Neural cell (in vitro differentiated cells): ENCODE measurements around the gene RP9. TPM values are rescaled to one million over a fixed set of nuclear protein-coding genes. Genes with fewer than 3 reads are reported as not detected.

Experiments used
- H2AFZ ChIP-seq: fragments of 200-600, 300-800 bp; sonication (generic), shearing (Covaris generic); 2 replicates; pipeline ENCODE4 v1.6.0; 2014; ENCODE audit warnings: low read depth, mild to moderate bottlenecking, antibody characterized with exemption, low read length, moderate library complexity
- H3F3A ChIP-seq: fragments of 200-600 bp; shearing (Covaris generic); 2 replicates; pipeline ENCODE4 v1.6.1; 2016; ENCODE audit warnings: mild to moderate bottlenecking, moderate library complexity, mixed read lengths, antibody characterized with exemption, low read length; ENCODE audit not compliant: insufficient read depth, poor library complexity, severe bottlenecking
- H3K27ac ChIP-seq: fragments of 200-600, 300-800 bp; sonication (generic), shearing (Covaris generic); 2 replicates; pipeline ENCODE4 v1.5.1; 2014; ENCODE audit warnings: mild to moderate bottlenecking, low read length, moderate library complexity
- H3K27me3 ChIP-seq: fragments of 300-800, 200-600 bp; sonication (generic), shearing (Covaris generic); 2 replicates; pipeline ENCODE4 v1.6.0; 2014; ENCODE audit warnings: mild to moderate bottlenecking, low read depth, low read length, moderate library complexity; ENCODE audit not compliant: insufficient read depth
- H3K36me3 ChIP-seq: fragments of 300-800, 200-600 bp; sonication (generic), shearing (Covaris generic); 2 replicates; pipeline ENCODE4 v1.5.1; 2014; ENCODE audit warnings: mild to moderate bottlenecking, antibody characterized with exemption, low read length, moderate library complexity; ENCODE audit not compliant: insufficient read depth
- H3K4me2 ChIP-seq: fragments of 300-800, 200-600 bp; sonication (generic), shearing (Covaris generic); 2 replicates; pipeline ENCODE4 v1.6.0; 2014; ENCODE audit warnings: mild to moderate bottlenecking, low read length
- H3K4me3 ChIP-seq: fragments of 300-800, 200-600 bp; sonication (generic), shearing (Covaris generic); 2 replicates; pipeline ENCODE4 v1.5.1; 2014; ENCODE audit warnings: mild to moderate bottlenecking, low read length, moderate library complexity
- H3K79me2 ChIP-seq: fragments of 200-600 bp; shearing (Covaris generic); replicated peaks from 2 replicates; pipeline ENCODE4 v1.6.0; 2014; ENCODE audit warnings: mild to moderate bottlenecking, low read length, moderate library complexity; ENCODE audit not compliant: insufficient read depth
- H3K9ac ChIP-seq: fragments of 300-800, 200-600 bp; sonication (generic), shearing (Covaris generic); 2 replicates; pipeline ENCODE4 v1.6.1; 2016; ENCODE audit warnings: mild to moderate bottlenecking, low read length, mixed read lengths
- H3K9me2 ChIP-seq: fragments of 200-600 bp; shearing (Covaris generic); 2 replicates; pipeline ENCODE4 v1.6.1; 2016; ENCODE audit warnings: mild to moderate bottlenecking, low read length, mixed read lengths; ENCODE audit not compliant: insufficient read depth
- H3K9me3 ChIP-seq: fragments of 200-600, 300-800 bp; sonication (generic), shearing (Covaris generic); 2 replicates; pipeline ENCODE4 v1.6.1; 2016; ENCODE audit warnings: mild to moderate bottlenecking, mixed run types, low read length, moderate library complexity, mixed read lengths
- H4K20me1 ChIP-seq: fragments of 200-600 bp; shearing (Covaris generic); 2 replicates; pipeline ENCODE4 v1.6.1; 2016; ENCODE audit warnings: mild to moderate bottlenecking, mixed run types; ENCODE audit not compliant: insufficient read depth
- CTCF ChIP-seq: fragments of 450-650 bp; IDR thresholded peaks from 2 replicates; pipeline ENCODE4 v1.5.1; 2014; ENCODE audit warnings: antibody characterized with exemption, mild to moderate bottlenecking, moderate library complexity; ENCODE audit not compliant: poor library complexity, severe bottlenecking
- EP300 ChIP-seq: fragments of 450-650 bp; conservative IDR thresholded peaks from 2 replicates; pipeline ENCODE4 v1.6.1; 2014; ENCODE audit warnings: antibody characterized with exemption, mild to moderate bottlenecking, moderate library complexity; ENCODE audit not compliant: poor library complexity, severe bottlenecking
- EZH2 ChIP-seq: fragments of 200-600, 300-800 bp; shearing (Covaris generic), sonication (generic); IDR thresholded peaks from 2 replicates; pipeline ENCODE4 v1.6.1; 2014; ENCODE audit warnings: antibody characterized with exemption, low read length, borderline replicate concordance, mild to moderate bottlenecking; ENCODE audit not compliant: insufficient read depth, poor library complexity, severe bottlenecking
- MXI1 ChIP-seq: fragments of 450-650 bp; conservative IDR thresholded peaks from 2 replicates; pipeline ENCODE4 v1.6.1; 2014; ENCODE audit warnings: antibody characterized with exemption, mild to moderate bottlenecking; ENCODE audit not compliant: poor library complexity, severe bottlenecking
- POLR2AphosphoS5 ChIP-seq: IDR thresholded peaks from 2 replicates; pipeline ENCODE4 v1.6.1; 2012
- RAD21 ChIP-seq: fragments of 450-650 bp; conservative IDR thresholded peaks from 2 replicates; pipeline ENCODE4 v1.6.1; 2014; ENCODE audit warnings: antibody characterized with exemption, mild to moderate bottlenecking, moderate library complexity
- SMC3 ChIP-seq: fragments of 450-650 bp; conservative IDR thresholded peaks from 2 replicates; pipeline ENCODE4 v1.6.1; 2014; ENCODE audit warnings: antibody characterized with exemption, mild to moderate bottlenecking, moderate library complexity; ENCODE audit not compliant: poor library complexity
- TAF1 ChIP-seq: IDR thresholded peaks from 2 replicates; pipeline ENCODE4 v1.6.1; 2012; ENCODE audit warnings: low read depth
- polyA plus RNA-seq: library from polyadenylated mRNA; depleted of rRNA; stranded (reverse); fragments of >200 nt; gene quantifications from 2 replicates; pipeline ENCODE4 v1.2.3, GENCODE V29; 2014
- TF ChIP-seq, protein P1 (sequence below): IDR thresholded peaks from 2 replicates; pipeline ENCODE4 v1.6.1; 2012; ENCODE audit warnings: borderline replicate concordance

Gene RP9
- polyA plus RNA-seq, 1 donor from 2014 or later, result 36.9 TPM

DNA sequence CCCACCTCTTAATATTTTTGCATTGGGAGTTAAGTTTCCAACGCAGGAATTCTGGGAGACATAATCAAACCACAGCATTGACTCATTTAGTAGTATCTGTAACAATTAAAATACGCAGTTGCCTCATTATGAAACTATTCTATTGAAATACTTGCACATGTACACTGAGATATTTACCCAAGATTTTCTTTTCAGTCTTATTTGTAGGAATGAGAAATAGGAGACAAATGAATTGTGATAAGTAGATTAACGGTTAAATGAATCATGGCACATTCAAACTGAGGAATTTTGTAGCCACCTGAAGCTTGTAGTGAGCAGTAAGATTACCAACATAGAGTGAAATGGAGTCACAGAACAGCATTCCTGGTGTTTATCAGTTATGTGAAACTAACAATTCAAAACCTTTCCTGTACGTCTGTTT is 18.1 kb downstream of the RP9 start:
- Histone ChIP-seq H2AFZ (no peak overlapping the region), H3K79me2 (no peaks in the 10 kb centered on the region), H4K20me1 (no peaks in the 10 kb centered on the region), H3K4me3 (no peak overlapping the region), H3K4me2 (no peak overlapping the region), H3K9me3 (no peaks in the 10 kb centered on the region), H3K27me3 (no peaks in the 10 kb centered on the region), H3K36me3 (peaks cover 3% of the 10 kb centered on the region), H3K27ac (no peak overlapping the region), H3K9me2 (no peaks in the 10 kb centered on the region), H3K9ac (no peak overlapping the region), H3F3A (no peaks in the 10 kb centered on the region)
- TF ChIP-seq POLR2AphosphoS5, result no peak
- no peak for TF ChIP-seq EZH2
- TF ChIP-seq MXI1, result no peak
- no peak for TF ChIP-seq CTCF
- no peak for TF ChIP-seq SMC3
- TF ChIP-seq, protein P1, sequence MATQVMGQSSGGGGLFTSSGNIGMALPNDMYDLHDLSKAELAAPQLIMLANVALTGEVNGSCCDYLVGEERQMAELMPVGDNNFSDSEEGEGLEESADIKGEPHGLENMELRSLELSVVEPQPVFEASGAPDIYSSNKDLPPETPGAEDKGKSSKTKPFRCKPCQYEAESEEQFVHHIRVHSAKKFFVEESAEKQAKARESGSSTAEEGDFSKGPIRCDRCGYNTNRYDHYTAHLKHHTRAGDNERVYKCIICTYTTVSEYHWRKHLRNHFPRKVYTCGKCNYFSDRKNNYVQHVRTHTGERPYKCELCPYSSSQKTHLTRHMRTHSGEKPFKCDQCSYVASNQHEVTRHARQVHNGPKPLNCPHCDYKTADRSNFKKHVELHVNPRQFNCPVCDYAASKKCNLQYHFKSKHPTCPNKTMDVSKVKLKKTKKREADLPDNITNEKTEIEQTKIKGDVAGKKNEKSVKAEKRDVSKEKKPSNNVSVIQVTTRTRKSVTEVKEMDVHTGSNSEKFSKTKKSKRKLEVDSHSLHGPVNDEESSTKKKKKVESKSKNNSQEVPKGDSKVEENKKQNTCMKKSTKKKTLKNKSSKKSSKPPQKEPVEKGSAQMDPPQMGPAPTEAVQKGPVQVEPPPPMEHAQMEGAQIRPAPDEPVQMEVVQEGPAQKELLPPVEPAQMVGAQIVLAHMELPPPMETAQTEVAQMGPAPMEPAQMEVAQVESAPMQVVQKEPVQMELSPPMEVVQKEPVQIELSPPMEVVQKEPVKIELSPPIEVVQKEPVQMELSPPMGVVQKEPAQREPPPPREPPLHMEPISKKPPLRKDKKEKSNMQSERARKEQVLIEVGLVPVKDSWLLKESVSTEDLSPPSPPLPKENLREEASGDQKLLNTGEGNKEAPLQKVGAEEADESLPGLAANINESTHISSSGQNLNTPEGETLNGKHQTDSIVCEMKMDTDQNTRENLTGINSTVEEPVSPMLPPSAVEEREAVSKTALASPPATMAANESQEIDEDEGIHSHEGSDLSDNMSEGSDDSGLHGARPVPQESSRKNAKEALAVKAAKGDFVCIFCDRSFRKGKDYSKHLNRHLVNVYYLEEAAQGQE, result no peak
- TF ChIP-seq TAF1, result no peak
- no peak for TF ChIP-seq EP300
- no peak for TF ChIP-seq RAD21

GRCh38 chr7:33089142-33089541 is 20.1 kb downstream of the RP9 start:
- no peak for TF ChIP-seq RAD21
- no peak for TF ChIP-seq EZH2
- TF ChIP-seq MXI1, result no peak
- TF ChIP-seq EP300, result no peak
- no peak for TF ChIP-seq TAF1
- TF ChIP-seq CTCF, result no peak
- TF ChIP-seq POLR2AphosphoS5, result no peak
- TF ChIP-seq, protein P1, result no peak
- TF ChIP-seq SMC3, result no peak
- no peak overlapping the region for H3K4me2 ChIP-seq
- H3K4me3 ChIP-seq, result no peak overlapping the region
- no peaks in the 10 kb centered on the region for H3K79me2 ChIP-seq
- no peaks in the 10 kb centered on the region for H3K9me2 ChIP-seq
- no peaks in the 10 kb centered on the region for H3K9me3 ChIP-seq
- no peak overlapping the region for H3K27ac ChIP-seq
- H3K36me3 ChIP-seq, result no peaks in the 10 kb centered on the region
- no peak overlapping the region for H2AFZ ChIP-seq
- no peak overlapping the region for H3K9ac ChIP-seq
- no peaks in the 10 kb centered on the region for H4K20me1 ChIP-seq
- no peaks in the 10 kb centered on the region for H3F3A ChIP-seq
- H3K27me3 ChIP-seq, result no peaks in the 10 kb centered on the region
